Duodenal mucosa (tissue), 2 donors: ENCODE data around the gene TTC6.
A peak's percentile ranks its signal among the peaks of the same experiment; 100 is the strongest.

Source experiments
- H3K27ac ChIP-seq: one replicate; pipeline ENCODE4 v1.7.0; 2013; ENCODE audit warnings: low read depth, low read length
- H3K27me3 ChIP-seq, 2 donors: one replicate each; pipeline ENCODE4 v1.7.0; 2013; ENCODE audit warnings: low read length in 2 of 2, control low read depth in 1 of 2; ENCODE audit not compliant: insufficient read depth in 2 of 2, control insufficient read depth in 1 of 2
- H3K36me3 ChIP-seq, 2 donors: one replicate each; pipeline ENCODE4 v1.7.0; 2013; ENCODE audit warnings: low read length in 2 of 2, control low read depth in 1 of 2; ENCODE audit not compliant: insufficient read depth in 2 of 2, control insufficient read depth in 1 of 2
- H3K4me1 ChIP-seq, 2 donors: one replicate each; pipeline ENCODE4 v1.7.0; 2013; ENCODE audit warnings: low read length in 2 of 2, control low read depth in 1 of 2; ENCODE audit not compliant: insufficient read depth in 2 of 2, control insufficient read depth in 1 of 2
- H3K4me3 ChIP-seq, 2 donors: one replicate each; pipeline ENCODE4 v1.7.0; 2013; ENCODE audit warnings: low read length in 2 of 2, low read depth in 1 of 2
- H3K9ac ChIP-seq, 2 donors: one replicate each; pipeline ENCODE4 v1.7.0; 2013; ENCODE audit warnings: low read length in 2 of 2, low read depth in 1 of 2
- H3K9me3 ChIP-seq, 2 donors: one replicate each; pipeline ENCODE4 v1.7.0; 2013; ENCODE audit warnings: low read length in 2 of 2, control low read depth in 1 of 2; ENCODE audit not compliant: control insufficient read depth in 1 of 2

The TTC6 gene

GRCh38 chr14:37597914-37598746 lies 2.7 kb downstream of the TTC6 start:
- peaks cover 27 to 70% of the 10 kb centered on the region in 2 donors for H3K27me3 ChIP-seq
- no peaks in the 10 kb centered on the region for H3K9me3 ChIP-seq
- H3K9ac ChIP-seq: no peak overlapping the region
- H3K27ac ChIP-seq: no peak overlapping the region
- H3K4me3 ChIP-seq: no peak overlapping the region
- H3K36me3 ChIP-seq: no peaks in the 10 kb centered on the region
- peaks cover 8 to 24% of the 10 kb centered on the region in 2 donors for H3K4me1 ChIP-seq

- peaks cover 23 to 65% of the 10 kb centered on the region in 2 donors for H3K27me3 ChIP-seq
- H3K9ac ChIP-seq: peak overlapping the region in 1 of 2 donors; percentile 32
- H3K4me3 ChIP-seq: peak overlapping the region; percentile 59 to 60
- H3K27ac ChIP-seq: no peak overlapping the region
- peaks cover 9 to 24% of the 10 kb centered on the region in 2 donors for H3K4me1 ChIP-seq
- H3K9me3 ChIP-seq: no peaks in the 10 kb centered on the region
- no peaks in the 10 kb centered on the region for H3K36me3 ChIP-seq
Observed at GRCh38 chr14:37598747-37599506, 3.5 kb downstream of the TTC6 start.

- Histone ChIP-seq H3K9ac (peak overlapping the region in 1 of 2 donors; percentile 32), H3K9me3 (no peaks in the 10 kb centered on the region), H3K36me3 (no peaks in the 10 kb centered on the region), H3K27me3 (peaks cover 23 to 59% of the 10 kb centered on the region in 2 donors), H3K4me3 (peak overlapping the region; percentile 59 to 60), H3K27ac (no peak overlapping the region), H3K4me1 (peaks cover 9 to 24% of the 10 kb centered on the region in 2 donors)
Observed at GRCh38 chr14:37599507-37600368, 4.3 kb downstream of the TTC6 start.

- Histone ChIP-seq H3K9ac (no peak overlapping the region), H3K9me3 (no peaks in the 10 kb centered on the region), H3K27me3 (peaks cover 23 to 58% of the 10 kb centered on the region in 2 donors), H3K4me1 (peaks cover 9 to 23% of the 10 kb centered on the region in 2 donors), H3K4me3 (no peak overlapping the region), H3K27ac (no peak overlapping the region), H3K36me3 (no peaks in the 10 kb centered on the region)
Observed at GRCh38 chr14:37600880-37601741, 5.7 kb downstream of the TTC6 start.

GRCh38 chr14:37601865-37602264 lies 6.4 kb downstream of the TTC6 start:
- Histone ChIP-seq H3K9me3 (no peaks in the 10 kb centered on the region), H3K4me3 (no peak overlapping the region), H3K27ac (no peak overlapping the region), H3K27me3 (peaks cover 23 to 54% of the 10 kb centered on the region in 2 donors), H3K9ac (no peak overlapping the region), H3K36me3 (no peaks in the 10 kb centered on the region), H3K4me1 (peaks cover 9 to 17% of the 10 kb centered on the region in 2 donors)

- Histone ChIP-seq H3K36me3 (no peaks in the 10 kb centered on the region), H3K4me1 (peaks cover 9 to 17% of the 10 kb centered on the region in 2 donors), H3K9ac (no peak overlapping the region), H3K27me3 (peaks cover 21 to 45% of the 10 kb centered on the region in 2 donors), H3K27ac (no peak overlapping the region), H3K4me3 (no peak overlapping the region), H3K9me3 (no peaks in the 10 kb centered on the region)
Observed at GRCh38 chr14:37602605-37603453, 7.4 kb downstream of the TTC6 start.

- no peaks in the 10 kb centered on the region for H3K9me3 ChIP-seq
- no peak overlapping the region for H3K9ac ChIP-seq
- peaks cover 17 to 43% of the 10 kb centered on the region in 2 donors for H3K27me3 ChIP-seq
- no peaks in the 10 kb centered on the region for H3K36me3 ChIP-seq
- no peak overlapping the region for H3K4me3 ChIP-seq
- H3K4me1 ChIP-seq: peaks cover 9 to 17% of the 10 kb centered on the region in 2 donors
- no peak overlapping the region for H3K27ac ChIP-seq
Observed at GRCh38 chr14:37603688-37604251, 8.3 kb downstream of the TTC6 start.

GRCh38 chr14:37606678-37607077 lies 11.2 kb downstream of the TTC6 start:
- Histone ChIP-seq H3K4me1 (peaks cover 7 to 9% of the 10 kb centered on the region in 2 donors), H3K27ac (no peak overlapping the region), H3K27me3 (peaks cover 1 to 16% of the 10 kb centered on the region in 2 donors), H3K9ac (no peak overlapping the region), H3K9me3 (no peaks in the 10 kb centered on the region), H3K36me3 (no peaks in the 10 kb centered on the region), H3K4me3 (no peak overlapping the region)
